Ishikawa (cell line): ENCODE results near the gene DMKN.

ENCODE experiments used
- CEBPB ChIP-seq: IDR thresholded peaks from 2 replicates; pipeline ENCODE4 v1.6.1; 2012
- CREB1 ChIP-seq: IDR thresholded peaks from 2 replicates; pipeline ENCODE4 v1.6.1; 2012; ENCODE audit warnings: low read depth
- EGR1 ChIP-seq: IDR thresholded peaks from 2 replicates; pipeline ENCODE4 v1.6.1; 2012
- EP300 ChIP-seq: IDR thresholded peaks from 2 replicates; pipeline ENCODE4 v1.6.1; 2012; ENCODE audit warnings: borderline replicate concordance
- FOXM1 ChIP-seq: IDR thresholded peaks from 2 replicates; pipeline ENCODE4 v1.6.1; 2012; ENCODE audit warnings: low read depth, borderline replicate concordance
- MAX ChIP-seq: IDR thresholded peaks from 2 replicates; pipeline ENCODE4 v1.6.1; 2012
- NFIC ChIP-seq: IDR thresholded peaks from 2 replicates; pipeline ENCODE4 v1.6.1; 2012
- RAD21 ChIP-seq: IDR thresholded peaks from 2 replicates; pipeline ENCODE4 v1.6.1; 2012; ENCODE audit warnings: low read depth
- REST ChIP-seq: IDR thresholded peaks from 2 replicates; pipeline ENCODE4 v1.6.1; 2012; ENCODE audit warnings: low read depth, mild to moderate bottlenecking
- TAF1 ChIP-seq: IDR thresholded peaks from 2 replicates; pipeline ENCODE4 v1.6.1; 2012; ENCODE audit warnings: low read depth, mild to moderate bottlenecking
- TCF12 ChIP-seq: IDR thresholded peaks from 2 replicates; pipeline ENCODE4 v1.6.1; 2012; ENCODE audit warnings: low read depth
- TEAD4 ChIP-seq: IDR thresholded peaks from 2 replicates; pipeline ENCODE4 v1.6.1; 2012
- USF1 ChIP-seq: IDR thresholded peaks from 2 replicates; pipeline ENCODE4 v1.6.1; 2012
- YY1 ChIP-seq: IDR thresholded peaks from 2 replicates; pipeline ENCODE4 v1.6.1; 2012; ENCODE audit warnings: low read depth
- ZBTB7A ChIP-seq: IDR thresholded peaks from 2 replicates; pipeline ENCODE4 v1.6.1; 2012; ENCODE audit warnings: low read depth

Gene DMKN

GRCh38 chr19:35458192-35458591 lies 55.3 kb downstream of the DMKN start:
- TF ChIP-seq ZBTB7A (no peak), EGR1 (no peak), MAX (no peak), FOXM1 (no peak), RAD21 (no peak), CREB1 (no peak), EP300 (no peak), YY1 (no peak), USF1 (no peak), CEBPB (no peak), TAF1 (no peak), NFIC (no peak), TCF12 (no peak), TEAD4 (no peak)

- TF ChIP-seq EP300 (no peak), RAD21 (no peak), FOXM1 (no peak), EGR1 (no peak)
Measured at GRCh38 chr19:35457173-35457572, 56.3 kb downstream of the DMKN start.

GRCh38 chr19:35455616-35456201 lies 57.7 kb downstream of the DMKN start:
- TF ChIP-seq USF1, result no peak
- TF ChIP-seq NFIC, result no peak
- TF ChIP-seq TAF1, result no peak
- no peak for TF ChIP-seq YY1
- no peak for TF ChIP-seq EGR1
- no peak for TF ChIP-seq ZBTB7A
- no peak for TF ChIP-seq REST
- no peak for TF ChIP-seq CEBPB

GRCh38 chr19:35454663-35455062 lies 58.8 kb downstream of the DMKN start:
- no peak for TF ChIP-seq EGR1
- TF ChIP-seq ZBTB7A, result no peak
- TF ChIP-seq TEAD4, result no peak
- no peak for TF ChIP-seq EP300
- no peak for TF ChIP-seq NFIC
- no peak for TF ChIP-seq TAF1
- no peak for TF ChIP-seq REST
- no peak for TF ChIP-seq USF1
- no peak for TF ChIP-seq MAX
- TF ChIP-seq FOXM1, result no peak
- TF ChIP-seq TCF12, result no peak
- no peak for TF ChIP-seq YY1
- no peak for TF ChIP-seq CREB1
- no peak for TF ChIP-seq CEBPB
- TF ChIP-seq RAD21, result no peak

GRCh38 chr19:35451338-35452096 lies 61.9 kb downstream of the DMKN start:
- TF ChIP-seq EGR1, result no peak
- no peak for TF ChIP-seq TEAD4
- TF ChIP-seq TAF1, result no peak
- TF ChIP-seq RAD21, result no peak
- TF ChIP-seq NFIC, result no peak
- TF ChIP-seq CEBPB, result no peak
- TF ChIP-seq ZBTB7A, result no peak
- TF ChIP-seq CREB1, result no peak
- no peak for TF ChIP-seq YY1
- TF ChIP-seq TCF12, result no peak
- TF ChIP-seq EP300, result no peak
- TF ChIP-seq REST, result no peak
- no peak for TF ChIP-seq USF1
- no peak for TF ChIP-seq FOXM1
